DMS79 (cell line): ENCODE measurements around the gene TUBB6.
A peak's percentile ranks its signal among the peaks of the same experiment; 100 is the strongest.

ENCODE experiments used
- DNase-seq: peaks from one replicate; lab custom pipeline; 2025; lab: John Stamatoyannopoulos, UW

Gene TUBB6

GRCh38 chr18:12291161-12291560, 16.9 kb upstream of the TUBB6 start:
- DNase-seq: no peak

GRCh38 chr18:12291690-12292089, 16.4 kb upstream of the TUBB6 start:
- no peak for DNase-seq

DNA sequence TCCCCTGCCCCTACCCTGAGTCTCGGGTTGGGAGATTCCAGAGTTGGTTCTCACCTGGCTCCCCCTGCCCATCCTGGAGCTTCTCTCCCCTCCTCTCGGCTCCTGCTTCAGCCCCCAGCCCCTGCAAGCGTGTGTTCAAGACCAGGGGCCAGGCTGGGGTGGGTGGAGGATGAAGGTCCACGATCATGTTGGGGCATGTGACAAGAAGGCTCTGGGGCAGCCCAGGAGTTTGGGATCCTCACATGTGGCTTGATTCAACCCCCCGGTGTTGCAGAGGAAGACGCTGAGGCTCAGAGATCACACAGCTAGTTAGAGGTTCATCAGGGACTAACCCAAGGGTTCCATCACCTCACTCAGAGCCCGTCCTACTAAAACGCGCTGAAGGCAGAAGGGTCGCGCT, 14.2 kb upstream of the TUBB6 start:
- DNase-seq: no peak

- no peak for DNase-seq
These were observed 12.5 kb upstream of the TUBB6 start for GRCh38 chr18:12295389-12296086.

DNA sequence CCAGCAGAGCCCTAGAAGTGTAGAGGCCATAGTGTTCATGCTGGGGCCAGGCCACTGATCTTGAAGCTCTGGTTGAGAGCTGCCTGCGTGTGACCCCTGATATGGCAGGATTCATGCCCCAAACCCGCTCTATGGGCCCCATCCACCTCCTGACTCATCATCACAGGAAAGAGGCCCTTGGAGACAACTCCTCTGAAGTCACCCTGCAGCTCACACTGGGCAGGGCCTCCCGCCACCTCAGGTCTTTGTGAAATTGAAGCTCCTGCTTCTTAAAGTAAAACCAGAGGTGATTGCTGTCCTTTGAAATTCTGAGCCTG, 12.0 kb upstream of the TUBB6 start:
- DNase-seq: no peak

GRCh38 chr18:12296457-12296856, 11.6 kb upstream of the TUBB6 start:
- DNase-seq: no peak

DNA sequence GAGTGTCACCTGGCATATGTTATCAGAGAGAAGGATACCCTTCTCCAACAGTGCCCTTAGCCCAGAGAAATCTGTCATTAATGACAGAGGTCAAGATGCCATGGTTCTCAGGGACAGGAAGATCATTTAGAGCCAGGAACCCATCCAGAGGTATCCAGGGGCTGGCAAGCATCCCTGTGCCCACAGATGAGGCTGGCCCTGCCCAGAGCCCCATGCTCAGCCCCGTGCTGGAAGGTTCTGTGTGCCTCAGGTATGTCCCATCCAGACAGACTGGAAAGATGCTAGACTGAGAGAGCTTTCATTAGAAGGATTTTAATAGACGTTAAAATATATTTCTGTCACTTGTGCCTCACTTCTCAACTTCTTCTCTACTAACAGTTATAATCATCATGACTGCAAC, 8.2 kb upstream of the TUBB6 start:
- DNase-seq: no peak

- DNase-seq: no peak
These were observed 6.6 kb upstream of the TUBB6 start for GRCh38 chr18:12301263-12302005.

GRCh38 chr18:12302391-12303147, 5.5 kb upstream of the TUBB6 start:
- no peak for DNase-seq

- peak; percentile 95 for DNase-seq
These were observed 3.5 kb upstream of the TUBB6 start for GRCh38 chr18:12304351-12305210.

GRCh38 chr18:12305211-12305610, 2.8 kb upstream of the TUBB6 start:
- no peak for DNase-seq

DNA sequence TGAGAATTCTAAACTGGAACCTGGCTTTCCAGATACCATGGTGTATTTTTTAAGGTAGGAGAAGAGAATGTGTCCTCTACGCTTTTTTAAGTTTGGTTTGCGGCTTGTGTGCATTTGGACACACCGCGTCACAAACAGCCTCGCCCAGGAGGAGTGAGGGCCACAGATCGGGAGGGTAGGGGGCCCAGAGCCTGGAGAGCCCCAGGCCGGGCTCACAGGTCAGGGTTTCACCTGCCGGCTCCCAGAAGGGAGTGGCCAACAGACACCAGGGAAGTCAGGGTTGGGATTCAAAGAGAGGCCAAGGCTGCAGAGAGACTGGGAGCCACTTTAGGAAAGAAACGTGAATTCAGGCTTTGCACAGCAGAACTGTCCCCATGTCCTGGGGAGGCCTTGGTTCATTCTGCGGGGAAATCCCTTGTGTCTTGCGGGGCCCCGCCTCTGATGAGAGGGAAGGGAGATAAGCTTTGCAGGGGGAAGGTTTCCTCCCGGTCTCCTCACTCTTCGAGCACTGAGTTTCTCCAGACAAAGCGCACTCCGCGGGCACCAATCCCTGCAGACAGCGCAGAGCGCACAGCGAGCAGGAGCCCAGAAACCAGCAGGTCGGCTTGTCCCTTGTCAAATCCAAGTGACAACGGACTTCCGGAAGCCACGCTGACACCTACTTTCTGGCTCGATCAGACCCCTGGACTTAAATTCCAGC, 2.0 kb upstream of the TUBB6 start:
- no peak for DNase-seq

DNA sequence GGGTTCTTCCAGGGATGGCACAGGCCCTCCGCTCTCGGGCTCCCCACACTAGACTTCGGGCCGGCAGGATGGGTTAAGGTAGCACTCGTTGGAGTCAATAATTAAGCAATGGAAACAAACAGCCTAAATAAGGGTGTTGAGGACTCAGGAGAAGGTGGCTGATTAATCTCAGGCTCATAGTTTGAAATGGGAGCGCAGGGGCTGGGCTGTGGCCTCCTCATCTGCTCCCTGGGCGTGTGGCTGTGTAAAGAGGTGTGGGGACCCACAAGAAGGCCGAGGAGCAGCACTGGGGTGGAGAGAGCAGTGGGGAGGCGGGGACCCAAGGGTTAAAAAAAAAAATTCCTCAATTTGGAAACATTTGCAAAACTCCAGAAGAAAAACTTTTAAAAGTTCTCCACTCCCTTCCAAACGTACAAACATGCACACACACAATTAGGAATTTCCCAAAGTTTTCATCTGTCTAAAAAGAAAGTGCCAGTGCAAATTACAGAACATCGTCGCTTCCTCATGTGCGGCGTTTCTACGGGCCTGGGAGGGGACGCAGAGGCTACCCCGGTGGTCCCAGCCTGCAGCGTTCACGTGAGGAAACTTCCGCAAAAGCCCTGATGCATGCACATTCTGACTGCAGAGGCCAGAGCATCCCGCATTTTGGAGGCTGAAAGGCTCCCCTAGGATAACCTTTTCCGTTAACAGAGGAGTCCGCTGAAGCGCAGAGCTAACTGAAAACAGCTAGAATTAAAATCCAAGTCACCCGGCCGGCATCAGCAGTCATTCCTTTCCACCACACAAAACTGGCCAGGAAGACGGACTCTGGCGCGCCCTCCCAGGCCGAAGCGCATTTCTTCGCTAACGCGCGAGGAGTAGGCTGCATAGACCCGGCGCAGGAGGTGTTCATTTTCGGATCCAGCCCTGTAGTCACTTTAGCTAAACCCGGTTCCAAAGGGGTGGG, 1.0 kb upstream of the TUBB6 start:
- DNase-seq: no peak

DNA sequence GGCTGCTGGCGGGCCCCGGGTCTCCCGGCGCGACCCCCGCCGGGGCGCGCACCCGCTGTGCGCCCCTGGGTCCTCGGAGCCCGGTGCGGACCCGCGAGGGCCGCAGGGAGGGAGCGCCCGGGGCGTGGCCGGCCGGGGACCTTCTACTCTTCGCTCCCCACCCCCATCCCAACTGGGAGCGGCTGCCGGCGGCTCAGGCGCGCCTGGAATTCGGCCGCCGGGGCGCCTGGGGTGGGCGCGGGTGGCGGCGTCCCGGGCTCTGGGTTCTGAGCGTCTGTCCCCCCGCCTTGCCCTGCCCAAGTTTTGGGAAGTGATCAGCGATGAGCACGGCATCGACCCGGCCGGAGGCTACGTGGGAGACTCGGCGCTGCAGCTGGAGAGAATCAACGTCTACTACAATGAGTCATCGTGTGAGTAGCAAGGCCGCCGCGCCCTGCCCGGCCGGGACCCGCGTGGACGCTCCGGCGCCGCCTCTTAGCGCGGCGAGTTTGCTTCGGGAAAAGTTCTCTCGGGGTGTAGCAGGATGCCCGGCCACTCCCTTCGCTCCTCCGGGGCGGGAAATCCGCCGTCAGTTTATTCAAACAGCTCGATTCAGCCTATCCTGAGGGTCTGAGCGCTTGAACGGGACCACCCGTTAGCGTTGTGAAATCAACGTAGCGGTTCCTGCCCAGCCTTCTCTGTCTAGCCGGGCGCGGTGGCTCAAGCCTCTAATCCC, 502 bp downstream of the TUBB6 start:
- DNase-seq: no peak

GRCh38 chr18:12309683-12310198, 1.7 kb downstream of the TUBB6 start:
- DNase-seq: no peak

- DNase-seq: no peak
These were observed 2.7 kb downstream of the TUBB6 start for GRCh38 chr18:12310762-12311161.

DNA sequence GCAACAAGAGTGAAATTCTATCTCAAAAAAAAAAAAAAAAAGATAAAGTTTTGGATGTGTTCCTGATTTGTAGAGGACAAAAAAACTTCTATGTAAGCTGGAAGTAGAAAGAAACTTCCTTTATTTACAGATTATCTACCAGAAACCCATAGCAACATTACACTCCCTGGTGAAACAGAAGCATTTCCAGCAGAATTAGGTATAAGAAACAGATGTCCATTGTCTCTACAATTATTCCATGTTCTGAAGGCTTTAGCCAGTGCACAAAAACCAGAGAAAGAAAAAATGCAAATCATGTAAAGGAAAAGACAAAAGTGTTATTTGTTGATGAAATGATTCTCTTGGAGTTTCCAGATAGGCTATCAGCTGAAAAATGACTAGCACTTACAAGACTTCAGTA, 4.9 kb downstream of the TUBB6 start:
- no peak for DNase-seq

DNA sequence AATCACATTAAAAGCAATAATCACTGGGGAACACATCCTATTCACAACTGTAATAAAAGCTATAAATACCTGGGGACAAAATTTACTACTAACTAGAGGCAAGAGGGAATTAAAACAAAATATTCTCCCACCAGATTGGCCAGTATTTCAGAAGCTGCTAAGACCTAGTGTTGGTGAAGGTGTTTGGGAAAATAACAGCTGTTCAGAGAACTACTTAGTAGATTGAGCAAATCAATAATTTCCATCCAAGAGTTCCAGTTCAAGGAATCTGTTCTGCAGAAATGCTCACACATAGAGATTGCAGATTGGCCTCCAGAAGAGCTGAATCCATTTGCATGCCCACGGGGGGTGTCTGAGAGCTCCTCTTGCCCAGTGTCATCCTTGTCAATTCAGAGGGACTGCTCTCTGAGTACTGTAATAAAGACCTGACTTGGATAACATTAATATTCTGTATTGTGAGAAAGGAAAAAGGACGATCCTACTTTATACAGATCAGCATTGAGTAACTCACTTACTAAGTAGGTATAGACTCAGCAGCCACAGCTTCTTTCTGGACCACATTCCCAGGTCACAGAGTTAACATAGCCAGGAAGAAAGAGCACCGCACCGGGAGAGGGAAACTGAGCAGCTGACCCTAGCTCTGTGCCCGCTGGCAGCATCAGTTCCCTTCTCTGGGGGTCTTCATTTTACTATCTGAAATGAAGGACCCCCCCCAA, 5.6 kb downstream of the TUBB6 start:
- DNase-seq: no peak
